ENCODE results near the gene LRRC4C.

LRRC4C gene

DNA sequence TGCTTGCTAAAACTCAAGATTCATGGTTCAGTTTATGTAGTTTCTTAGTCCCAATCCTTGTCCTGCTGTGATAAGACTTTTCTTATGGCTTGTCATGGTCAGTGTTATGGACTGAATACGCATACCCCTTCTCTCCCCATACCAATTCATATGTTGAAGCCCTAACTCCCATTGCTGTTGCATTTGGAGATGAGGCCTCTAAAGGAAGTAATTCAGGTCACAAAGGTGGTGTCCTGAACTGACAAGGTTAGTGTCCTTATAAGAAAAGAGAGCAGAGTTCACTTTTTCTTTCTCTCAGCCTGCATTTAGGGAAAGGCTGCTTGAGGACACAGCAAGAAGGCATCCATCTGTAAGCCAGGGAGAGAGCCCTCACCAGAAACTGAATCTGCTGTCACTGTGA, 618.2 kb downstream of the LRRC4C start:
- TF ChIP-seq TEAD4 (IDR thresholded peaks at IDR 0.05) (no peak), USF1 (IDR thresholded peaks at IDR 0.05) (no peak), MAX (IDR thresholded peaks at IDR 0.05) (no peak), ZBTB7A (IDR thresholded peaks at IDR 0.05; ENCODE audit: low read depth) (no peak)

GRCh38 chr11:40838181-40838683, 621.2 kb downstream of the LRRC4C start:
- TF ChIP-seq CEBPB (IDR thresholded peaks at IDR 0.05), result no peak
- TF ChIP-seq NFIC (IDR thresholded peaks at IDR 0.05), result no peak
- TF ChIP-seq EP300 (IDR thresholded peaks at IDR 0.05; ENCODE audit: borderline replicate concordance), result no peak
- TF ChIP-seq EGR1 (IDR thresholded peaks at IDR 0.05), result no peak
- no peak for TF ChIP-seq USF1 (IDR thresholded peaks at IDR 0.05)
- TF ChIP-seq TEAD4 (IDR thresholded peaks at IDR 0.05), result no peak
- TF ChIP-seq FOXM1 (IDR thresholded peaks at IDR 0.05; ENCODE audit: borderline replicate concordance, low read depth), result no peak
- no peak for TF ChIP-seq YY1 (IDR thresholded peaks at IDR 0.05; ENCODE audit: low read depth)
- TF ChIP-seq ZBTB7A (IDR thresholded peaks at IDR 0.05; ENCODE audit: low read depth), result no peak
- TF ChIP-seq MAX (IDR thresholded peaks at IDR 0.05), result no peak
- TF ChIP-seq CREB1 (IDR thresholded peaks at IDR 0.05; ENCODE audit: low read depth), result no peak
- no peak for TF ChIP-seq TCF12 (IDR thresholded peaks at IDR 0.05; ENCODE audit: low read depth)
- TF ChIP-seq TAF1 (IDR thresholded peaks at IDR 0.05; ENCODE audit: low read depth), result no peak
- TF ChIP-seq RAD21 (IDR thresholded peaks at IDR 0.05; ENCODE audit: low read depth), result no peak
- TF ChIP-seq, protein P1, sequence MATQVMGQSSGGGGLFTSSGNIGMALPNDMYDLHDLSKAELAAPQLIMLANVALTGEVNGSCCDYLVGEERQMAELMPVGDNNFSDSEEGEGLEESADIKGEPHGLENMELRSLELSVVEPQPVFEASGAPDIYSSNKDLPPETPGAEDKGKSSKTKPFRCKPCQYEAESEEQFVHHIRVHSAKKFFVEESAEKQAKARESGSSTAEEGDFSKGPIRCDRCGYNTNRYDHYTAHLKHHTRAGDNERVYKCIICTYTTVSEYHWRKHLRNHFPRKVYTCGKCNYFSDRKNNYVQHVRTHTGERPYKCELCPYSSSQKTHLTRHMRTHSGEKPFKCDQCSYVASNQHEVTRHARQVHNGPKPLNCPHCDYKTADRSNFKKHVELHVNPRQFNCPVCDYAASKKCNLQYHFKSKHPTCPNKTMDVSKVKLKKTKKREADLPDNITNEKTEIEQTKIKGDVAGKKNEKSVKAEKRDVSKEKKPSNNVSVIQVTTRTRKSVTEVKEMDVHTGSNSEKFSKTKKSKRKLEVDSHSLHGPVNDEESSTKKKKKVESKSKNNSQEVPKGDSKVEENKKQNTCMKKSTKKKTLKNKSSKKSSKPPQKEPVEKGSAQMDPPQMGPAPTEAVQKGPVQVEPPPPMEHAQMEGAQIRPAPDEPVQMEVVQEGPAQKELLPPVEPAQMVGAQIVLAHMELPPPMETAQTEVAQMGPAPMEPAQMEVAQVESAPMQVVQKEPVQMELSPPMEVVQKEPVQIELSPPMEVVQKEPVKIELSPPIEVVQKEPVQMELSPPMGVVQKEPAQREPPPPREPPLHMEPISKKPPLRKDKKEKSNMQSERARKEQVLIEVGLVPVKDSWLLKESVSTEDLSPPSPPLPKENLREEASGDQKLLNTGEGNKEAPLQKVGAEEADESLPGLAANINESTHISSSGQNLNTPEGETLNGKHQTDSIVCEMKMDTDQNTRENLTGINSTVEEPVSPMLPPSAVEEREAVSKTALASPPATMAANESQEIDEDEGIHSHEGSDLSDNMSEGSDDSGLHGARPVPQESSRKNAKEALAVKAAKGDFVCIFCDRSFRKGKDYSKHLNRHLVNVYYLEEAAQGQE (IDR thresholded peaks at IDR 0.05; ENCODE audit: low read depth), result no peak

DNA sequence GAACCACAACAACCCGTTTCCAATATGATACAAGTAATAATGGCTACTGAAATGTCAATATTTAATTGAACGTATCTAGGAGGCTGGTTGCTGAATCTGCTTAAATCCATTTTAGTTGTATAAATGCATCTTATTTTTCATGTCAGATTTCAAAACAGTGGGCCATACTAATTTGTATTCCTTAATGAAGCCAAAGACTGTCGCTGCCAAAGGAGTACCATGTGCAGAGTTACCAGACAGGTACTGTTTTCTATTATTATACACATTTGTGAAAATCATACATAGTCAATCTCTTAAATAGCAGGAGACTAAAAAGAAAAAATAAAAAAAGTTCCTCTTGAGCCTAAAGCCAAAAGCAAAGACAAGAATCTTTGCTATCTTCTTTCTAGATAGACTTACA, 632.3 kb downstream of the LRRC4C start:
- TF ChIP-seq RAD21 (IDR thresholded peaks at IDR 0.05; ENCODE audit: low read depth) (no peak), NFIC (IDR thresholded peaks at IDR 0.05) (no peak), ZBTB7A (IDR thresholded peaks at IDR 0.05; ENCODE audit: low read depth) (no peak), TEAD4 (IDR thresholded peaks at IDR 0.05) (no peak), CREB1 (IDR thresholded peaks at IDR 0.05; ENCODE audit: low read depth) (no peak), EP300 (IDR thresholded peaks at IDR 0.05; ENCODE audit: borderline replicate concordance) (no peak), TCF12 (IDR thresholded peaks at IDR 0.05; ENCODE audit: low read depth) (no peak), EGR1 (IDR thresholded peaks at IDR 0.05) (no peak), MAX (IDR thresholded peaks at IDR 0.05) (no peak), YY1 (IDR thresholded peaks at IDR 0.05; ENCODE audit: low read depth) (no peak), TAF1 (IDR thresholded peaks at IDR 0.05; ENCODE audit: low read depth) (no peak), USF1 (IDR thresholded peaks at IDR 0.05) (no peak), FOXM1 (IDR thresholded peaks at IDR 0.05; ENCODE audit: borderline replicate concordance, low read depth) (no peak), CEBPB (IDR thresholded peaks at IDR 0.05) (no peak)
- TF ChIP-seq, protein P1 (IDR thresholded peaks at IDR 0.05; ENCODE audit: low read depth), result no peak

DNA sequence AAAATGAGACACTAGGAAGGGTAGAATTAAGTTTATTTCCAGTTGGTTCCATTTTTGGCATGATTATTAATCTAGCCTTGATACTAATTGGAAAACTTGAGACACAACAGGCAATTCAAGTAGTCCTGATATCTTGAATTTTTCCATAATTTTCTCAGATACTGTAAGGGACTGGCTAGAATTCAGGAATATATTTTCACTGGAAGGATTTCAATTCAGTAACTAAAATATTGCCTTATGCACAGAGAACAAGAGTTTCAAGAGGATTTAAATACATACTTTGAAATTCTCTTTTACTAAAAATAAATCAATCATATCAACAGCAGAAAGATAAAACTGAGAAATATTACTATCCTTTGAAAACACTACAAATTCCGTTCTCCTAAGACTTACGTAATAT, 632.9 kb downstream of the LRRC4C start:
- TF ChIP-seq MAX (IDR thresholded peaks at IDR 0.05) (no peak), TEAD4 (IDR thresholded peaks at IDR 0.05) (no peak), ZBTB7A (IDR thresholded peaks at IDR 0.05; ENCODE audit: low read depth) (no peak), RAD21 (IDR thresholded peaks at IDR 0.05; ENCODE audit: low read depth) (no peak), FOXM1 (IDR thresholded peaks at IDR 0.05; ENCODE audit: borderline replicate concordance, low read depth) (no peak)

DNA sequence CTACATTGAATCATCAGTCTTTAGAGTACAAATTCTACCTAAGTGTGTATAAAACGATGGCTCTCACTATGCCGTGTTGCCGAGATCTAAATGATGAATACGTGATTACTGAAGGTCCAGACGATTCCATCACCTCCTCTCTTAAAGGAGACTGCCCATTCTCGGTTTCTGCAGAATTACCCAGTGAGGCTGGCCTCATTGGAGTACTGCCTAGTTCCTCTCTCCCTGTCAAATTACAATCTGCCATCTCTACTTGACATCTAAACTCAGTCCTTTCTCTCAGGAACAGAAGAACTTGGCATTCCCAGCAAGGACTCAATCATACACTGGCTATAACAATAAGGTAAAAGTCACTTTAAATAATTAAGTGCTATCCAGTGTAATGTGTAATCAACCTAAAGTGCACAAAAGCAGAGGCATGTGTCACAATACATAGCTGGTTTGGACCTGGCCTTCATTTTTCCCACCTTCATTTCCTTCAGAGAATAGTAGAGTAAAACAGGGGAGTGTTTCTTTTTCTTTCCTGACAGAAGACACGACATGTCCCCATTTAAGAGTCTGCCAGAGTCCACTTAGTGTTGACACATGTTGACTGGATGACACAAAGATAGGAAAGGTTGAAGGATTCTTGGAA, 634.1 kb downstream of the LRRC4C start:
- TF ChIP-seq CREB1 (IDR thresholded peaks at IDR 0.05; ENCODE audit: low read depth) (no peak), EGR1 (IDR thresholded peaks at IDR 0.05) (no peak), NFIC (IDR thresholded peaks at IDR 0.05) (no peak), TCF12 (IDR thresholded peaks at IDR 0.05; ENCODE audit: low read depth) (no peak), EP300 (IDR thresholded peaks at IDR 0.05; ENCODE audit: borderline replicate concordance) (no peak), TAF1 (IDR thresholded peaks at IDR 0.05; ENCODE audit: low read depth) (no peak)
